Caco-2 (cell line): ENCODE measurements around the gene ATPAF1. TPM values are rescaled to one million over a fixed set of nuclear protein-coding genes. Genes with fewer than 3 reads are reported as not detected.

Experiments used
- BruUV-seq: library from RNA; stranded (reverse); fragments of 400-500 nt; replicated peaks from 2 replicates; lab custom pipeline; 2021; lab: Mats Ljungman, UMichigan
- CTCF ChIA-PET: fragments of 300-600 bp; sonication (Branson Sonifier 250); formaldehyde crosslinking; loops from one replicate; lab custom pipeline; 2022; ENCODE audit warnings: antibody characterized with exemption; lab: Charles Lee
- POLR2A ChIA-PET: fragments of 300-600 bp; sonication (Branson Sonifier 250); formaldehyde crosslinking; loops from one replicate; lab custom pipeline; 2022; ENCODE audit warnings: antibody characterized with exemption; lab: Charles Lee
- DNase-seq, 2 experiments: peaks; one replicate each; pipeline versions ENCODE4 v3.0.0 to v3.0.0-alpha.2; 2020 to 2022
- H3K27me3 ChIP-seq: replicated peaks from 2 replicates; pipeline ENCODE4 v1.6.0; 2011; ENCODE audit warnings: low read length; ENCODE audit not compliant: control insufficient read depth, insufficient read depth
- H3K36me3 ChIP-seq: 2 replicates; pipeline ENCODE4 v1.5.1; 2011; ENCODE audit warnings: low read length; ENCODE audit not compliant: control insufficient read depth, insufficient read depth
- H3K4me1 ChIP-seq: fragments of 250-450 bp; sonication (Bioruptor Pico); 2 replicates; pipeline ENCODE4 v1.5.1; 2020; ENCODE audit warnings: mild to moderate bottlenecking
- H3K4me3 ChIP-seq: 2 replicates; pipeline ENCODE4 v1.5.1; 2011; ENCODE audit warnings: low read depth, mild to moderate bottlenecking, control low read depth, low read length
- H3K9me3 ChIP-seq: fragments of 250-450 bp; sonication (Bioruptor Pico); 2 replicates; pipeline ENCODE4 v1.5.1; 2020; ENCODE audit warnings: mild to moderate bottlenecking, moderate library complexity
- H3K27ac Mint-ChIP-seq: one replicate; pipeline ENCODE4 v1.8.0; 2022; ENCODE audit warnings: mixed read lengths; ENCODE audit not compliant: unreplicated experiment
- H3K27me3 Mint-ChIP-seq: one replicate; pipeline ENCODE4 v1.8.0; 2022; ENCODE audit warnings: mixed read lengths; ENCODE audit not compliant: insufficient read depth, unreplicated experiment
- H3K36me3 Mint-ChIP-seq: one replicate; pipeline ENCODE4 v1.8.0; 2022; ENCODE audit warnings: mild to moderate bottlenecking, mixed read lengths; ENCODE audit not compliant: insufficient read depth, unreplicated experiment
- H3K4me1 Mint-ChIP-seq: one replicate; pipeline ENCODE4 v1.8.0; 2022; ENCODE audit warnings: low read depth, mixed read lengths; ENCODE audit not compliant: unreplicated experiment
- H3K4me3 Mint-ChIP-seq: one replicate; pipeline ENCODE4 v1.8.0; 2022; ENCODE audit warnings: mild to moderate bottlenecking, moderate library complexity, mixed read lengths; ENCODE audit not compliant: unreplicated experiment
- H3K9me3 Mint-ChIP-seq: one replicate; pipeline ENCODE4 v1.8.0; 2022; ENCODE audit warnings: mixed read lengths; ENCODE audit not compliant: unreplicated experiment
- intact Hi-C: fragments of 100-400 bp; cut with micrococcal nuclease; formaldehyde crosslinking; loops from one replicate; pipeline ENCODE4 v1.10.0; 2022; ENCODE audit not compliant: unreplicated experiment
- total RNA-seq: library from RNA; stranded (reverse); gene quantifications from 2 replicates; pipeline ENCODE4 v1.2.3, GENCODE V29; 2022
- TF ChIP-seq, protein P1 (sequence below), 2 experiments: fragments of 200-600 bp in 1 of 2; IDR thresholded peaks; 1 replicate in 1 of 2; 2 replicates in 1 of 2; pipeline versions ENCODE4 v1.5.1 to v1.8.0; 2011 to 2022; ENCODE audit warnings: antibody characterized with exemption in 1 of 2, control low read depth in 1 of 2, inconsistent platforms in 1 of 2, low read depth in 1 of 2, low read length in 1 of 2, mild to moderate bottlenecking in 1 of 2, moderate library complexity in 1 of 2; ENCODE audit not compliant: insufficient read depth in 1 of 2, severe bottlenecking in 1 of 2, unreplicated experiment in 1 of 2

The ATPAF1 gene
- total RNA-seq, 1 experiment from 2014 or later: 31.7 TPM

DNA sequence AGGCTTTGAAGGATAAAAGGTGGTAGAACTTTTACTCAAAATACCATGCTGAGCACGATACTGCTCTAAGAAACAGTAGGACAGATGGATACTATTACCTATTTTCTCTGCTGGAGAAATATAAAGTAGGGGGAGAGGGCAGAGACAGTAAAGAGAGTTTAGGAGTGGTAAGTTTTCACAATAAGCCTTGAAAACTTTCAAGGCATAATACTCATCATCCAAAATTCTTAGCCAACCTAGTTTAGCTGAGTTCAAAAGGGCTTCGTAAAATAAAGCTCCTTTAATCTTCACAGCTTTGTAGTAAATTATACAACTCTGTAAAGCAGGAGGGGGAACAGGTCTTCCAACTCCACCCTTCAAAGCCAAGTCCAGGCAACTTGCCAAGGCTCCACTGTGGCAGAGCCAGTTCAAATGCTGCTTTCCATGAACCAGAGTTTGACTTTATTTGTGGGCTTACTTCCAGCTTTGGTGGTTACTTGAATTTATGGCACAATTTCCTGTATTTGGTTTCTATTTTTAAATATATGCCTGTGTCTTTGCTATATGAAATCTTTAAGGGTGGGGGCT is 19.0 kb upstream of the ATPAF1 start:
- Histone ChIP-seq H3K9me3 (no peaks in the 10 kb centered on the region), H3K27me3 (no peaks in the 10 kb centered on the region), H3K4me3 (no peak overlapping the region), H3K36me3 (no peaks in the 10 kb centered on the region; the same call in 1 of the 2 replicates), H3K4me1 (no peaks in the 10 kb centered on the region)
- Mint-ChIP-seq H3K4me3 (no peak overlapping the region), H3K27me3 (no peaks in the 10 kb centered on the region), H3K9me3 (no peaks in the 10 kb centered on the region), H3K4me1 (peaks cover 3% of the 10 kb centered on the region), H3K27ac (no peak overlapping the region), H3K36me3 (peaks cover 23% of the 10 kb centered on the region)
- BruUV-seq: no TSS peak
- DNase-seq: no peak
- POLR2A ChIA-PET: no interaction called here
- TF ChIP-seq, protein P1, sequence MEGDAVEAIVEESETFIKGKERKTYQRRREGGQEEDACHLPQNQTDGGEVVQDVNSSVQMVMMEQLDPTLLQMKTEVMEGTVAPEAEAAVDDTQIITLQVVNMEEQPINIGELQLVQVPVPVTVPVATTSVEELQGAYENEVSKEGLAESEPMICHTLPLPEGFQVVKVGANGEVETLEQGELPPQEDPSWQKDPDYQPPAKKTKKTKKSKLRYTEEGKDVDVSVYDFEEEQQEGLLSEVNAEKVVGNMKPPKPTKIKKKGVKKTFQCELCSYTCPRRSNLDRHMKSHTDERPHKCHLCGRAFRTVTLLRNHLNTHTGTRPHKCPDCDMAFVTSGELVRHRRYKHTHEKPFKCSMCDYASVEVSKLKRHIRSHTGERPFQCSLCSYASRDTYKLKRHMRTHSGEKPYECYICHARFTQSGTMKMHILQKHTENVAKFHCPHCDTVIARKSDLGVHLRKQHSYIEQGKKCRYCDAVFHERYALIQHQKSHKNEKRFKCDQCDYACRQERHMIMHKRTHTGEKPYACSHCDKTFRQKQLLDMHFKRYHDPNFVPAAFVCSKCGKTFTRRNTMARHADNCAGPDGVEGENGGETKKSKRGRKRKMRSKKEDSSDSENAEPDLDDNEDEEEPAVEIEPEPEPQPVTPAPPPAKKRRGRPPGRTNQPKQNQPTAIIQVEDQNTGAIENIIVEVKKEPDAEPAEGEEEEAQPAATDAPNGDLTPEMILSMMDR (IDR thresholded peaks at IDR 0.05; ENCODE audit: insufficient read depth in 1 of 2, low read depth in 1 of 2, low read length in 1 of 2, severe bottlenecking in 1 of 2, unreplicated experiment in 1 of 2): no peak
- intact Hi-C loops: no loop called here
- CTCF ChIA-PET: no interaction called here

DNA sequence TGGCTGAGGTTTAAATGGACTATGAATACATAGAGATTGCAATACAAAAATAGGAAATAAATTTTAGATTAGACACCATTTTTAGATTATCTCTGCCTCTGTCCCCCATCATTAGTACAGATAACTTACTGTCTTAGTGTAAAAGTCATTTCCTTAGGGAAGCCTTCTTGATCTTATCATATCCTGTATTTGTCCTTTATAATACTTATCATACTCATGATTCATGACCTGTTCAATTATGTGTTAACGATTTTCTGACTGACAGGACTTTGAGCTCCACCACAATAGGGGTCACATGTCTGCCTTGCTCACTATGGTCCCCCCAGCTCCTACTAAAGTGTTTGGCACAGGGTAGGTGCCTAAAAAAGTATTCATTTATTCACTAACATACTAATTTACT is 18.1 kb upstream of the ATPAF1 start:
- CTCF ChIA-PET: no interaction called here
- TF ChIP-seq, protein P1 (IDR thresholded peaks at IDR 0.05; ENCODE audit: insufficient read depth in 1 of 2, low read depth in 1 of 2, low read length in 1 of 2, severe bottlenecking in 1 of 2, unreplicated experiment in 1 of 2): no peak
- Histone ChIP-seq H3K4me3 (no peak overlapping the region), H3K4me1 (no peaks in the 10 kb centered on the region), H3K36me3 (no peaks in the 10 kb centered on the region), H3K27me3 (no peaks in the 10 kb centered on the region), H3K9me3 (no peaks in the 10 kb centered on the region)
- Mint-ChIP-seq H3K27me3 (no peaks in the 10 kb centered on the region), H3K9me3 (no peaks in the 10 kb centered on the region), H3K4me1 (no peaks in the 10 kb centered on the region), H3K27ac (no peak overlapping the region), H3K4me3 (no peak overlapping the region), H3K36me3 (peaks cover 15% of the 10 kb centered on the region)
- intact Hi-C loops: no loop called here
- no peak for DNase-seq
- no TSS peak for BruUV-seq
- POLR2A ChIA-PET: no interaction called here

DNA sequence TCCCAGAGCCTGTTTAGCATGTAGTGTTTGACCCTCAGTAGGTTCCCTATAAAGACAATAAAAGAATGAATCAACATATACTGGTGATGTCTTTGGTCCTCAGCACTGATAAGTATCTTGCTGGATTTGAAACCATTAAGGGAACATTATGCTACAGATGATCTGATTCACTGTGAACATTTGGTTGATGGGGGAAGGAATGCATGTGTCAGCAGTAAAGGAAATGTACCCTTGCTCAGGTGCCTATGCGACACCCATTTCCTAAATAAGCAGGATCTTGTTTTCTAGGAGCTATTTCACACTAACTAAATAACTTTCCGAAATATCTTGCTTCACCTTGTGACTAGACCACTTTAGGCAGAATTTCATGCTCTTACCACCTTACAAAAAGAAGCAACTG is 16.5 kb upstream of the ATPAF1 start:
- no peaks in the 10 kb centered on the region for H3K36me3 ChIP-seq
- no peak overlapping the region for H3K4me3 Mint-ChIP-seq
- no peak for DNase-seq
- TF ChIP-seq, protein P1 (IDR thresholded peaks at IDR 0.05; ENCODE audit: insufficient read depth in 1 of 2, low read depth in 1 of 2, low read length in 1 of 2, severe bottlenecking in 1 of 2, unreplicated experiment in 1 of 2): no peak
- H3K36me3 Mint-ChIP-seq: peaks cover 23% of the 10 kb centered on the region
- no peaks in the 10 kb centered on the region for H3K4me1 ChIP-seq
- no peak overlapping the region for H3K27ac Mint-ChIP-seq
- ChIA-PET POLR2A (no interaction called here), CTCF (no interaction called here)
- no peaks in the 10 kb centered on the region for H3K4me1 Mint-ChIP-seq
- intact Hi-C loops: no loop called here
- BruUV-seq: no TSS peak
- H3K4me3 ChIP-seq: no peak overlapping the region
- H3K27me3 Mint-ChIP-seq: no peaks in the 10 kb centered on the region
- H3K27me3 ChIP-seq: no peaks in the 10 kb centered on the region
- H3K9me3 ChIP-seq: no peaks in the 10 kb centered on the region
- no peaks in the 10 kb centered on the region for H3K9me3 Mint-ChIP-seq
